ENCODE measurements around the gene STK33. TPM values are rescaled to one million over a fixed set of nuclear protein-coding genes. Genes with fewer than 3 reads are reported as not detected.

The STK33 gene
- total RNA-seq, 2 donors from 2014 or later = 22.7 to 26.8 TPM

DNA sequence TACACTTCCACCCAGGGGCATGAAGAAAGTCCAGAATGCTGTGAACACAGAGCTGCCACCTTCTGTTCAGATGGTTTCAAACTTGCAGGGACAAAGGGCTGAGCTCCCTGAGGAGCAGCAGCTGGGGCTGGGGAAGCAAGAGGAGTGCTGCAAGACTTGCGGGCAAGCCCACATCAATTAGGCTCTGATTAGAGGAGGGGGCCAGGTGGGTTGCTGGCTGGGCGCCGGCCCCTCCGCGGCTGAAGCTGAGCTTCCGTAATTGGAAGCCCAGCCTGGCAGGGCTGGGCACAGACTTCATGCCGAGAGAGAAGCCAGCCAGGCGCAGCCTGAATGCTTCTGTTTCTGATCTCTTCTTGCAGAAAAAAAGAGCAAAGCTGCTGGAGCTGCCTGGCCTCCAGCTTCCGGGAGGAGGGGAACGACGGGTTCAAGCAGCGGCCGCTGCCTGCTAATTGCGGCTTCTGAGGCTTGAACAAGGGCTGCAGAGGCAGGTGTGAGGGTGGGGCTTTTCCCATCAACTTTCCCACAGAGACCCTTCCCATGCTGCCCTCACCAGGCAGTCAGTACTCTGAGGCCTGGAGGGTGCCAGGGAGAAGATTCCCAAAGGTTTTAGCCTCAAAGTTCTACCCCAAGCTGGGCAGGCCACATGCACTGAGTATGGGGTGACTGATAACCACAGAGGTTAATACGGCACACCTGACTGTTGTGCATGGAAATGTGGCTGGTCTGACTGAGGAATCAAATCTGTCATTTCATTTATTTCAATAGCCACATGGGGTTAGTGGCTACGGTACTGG lies 239.2 kb downstream of the STK33 start:
- H3K36me3 Mint-ChIP-seq (ENCODE audit: low read depth) = no peaks in the 10 kb centered on the region
- no peak overlapping the region for H3K27ac Mint-ChIP-seq
- no peaks in the 10 kb centered on the region for H3K36me3 ChIP-seq (ENCODE audit: control insufficient read depth, insufficient read depth, low read length)
- H3K4me1 ChIP-seq (ENCODE audit: control insufficient read depth, insufficient read depth, low read length) = no peaks in the 10 kb centered on the region
- TF ChIP-seq, protein P1, sequence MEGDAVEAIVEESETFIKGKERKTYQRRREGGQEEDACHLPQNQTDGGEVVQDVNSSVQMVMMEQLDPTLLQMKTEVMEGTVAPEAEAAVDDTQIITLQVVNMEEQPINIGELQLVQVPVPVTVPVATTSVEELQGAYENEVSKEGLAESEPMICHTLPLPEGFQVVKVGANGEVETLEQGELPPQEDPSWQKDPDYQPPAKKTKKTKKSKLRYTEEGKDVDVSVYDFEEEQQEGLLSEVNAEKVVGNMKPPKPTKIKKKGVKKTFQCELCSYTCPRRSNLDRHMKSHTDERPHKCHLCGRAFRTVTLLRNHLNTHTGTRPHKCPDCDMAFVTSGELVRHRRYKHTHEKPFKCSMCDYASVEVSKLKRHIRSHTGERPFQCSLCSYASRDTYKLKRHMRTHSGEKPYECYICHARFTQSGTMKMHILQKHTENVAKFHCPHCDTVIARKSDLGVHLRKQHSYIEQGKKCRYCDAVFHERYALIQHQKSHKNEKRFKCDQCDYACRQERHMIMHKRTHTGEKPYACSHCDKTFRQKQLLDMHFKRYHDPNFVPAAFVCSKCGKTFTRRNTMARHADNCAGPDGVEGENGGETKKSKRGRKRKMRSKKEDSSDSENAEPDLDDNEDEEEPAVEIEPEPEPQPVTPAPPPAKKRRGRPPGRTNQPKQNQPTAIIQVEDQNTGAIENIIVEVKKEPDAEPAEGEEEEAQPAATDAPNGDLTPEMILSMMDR (conservative IDR thresholded peaks at IDR 0.05) = no peak
- H3K27ac ChIP-seq (ENCODE audit: low read depth, low read length) = peak overlapping the region; percentile 78
- H3K4me3 Mint-ChIP-seq = no peak overlapping the region
- no peak overlapping the region for H3K9ac ChIP-seq (ENCODE audit: extremely low read depth, low read length, poor library complexity, severe bottlenecking)
- H3K27me3 Mint-ChIP-seq (ENCODE audit: insufficient read depth) = peaks cover under 1% of the 10 kb centered on the region
- no peak overlapping the region for H3K4me3 ChIP-seq (ENCODE audit: low read length)
- no peaks in the 10 kb centered on the region for H3K9me3 ChIP-seq (ENCODE audit: control insufficient read depth, low read length)
- WGBS, 2 experiments (ENCODE audit: insufficient coverage in 1 of 2, insufficient read length in 1 of 2) = 81 to 89% methylated on average over 3 to 16 of the region's 16 CpGs
- no peaks in the 10 kb centered on the region for H3K27me3 ChIP-seq (ENCODE audit: control insufficient read depth, insufficient read depth, low read length, poor library complexity, severe bottlenecking)
- DNase-seq = peak; percentile 64
- H3K4me1 Mint-ChIP-seq = peaks cover 1% of the 10 kb centered on the region
- H3K9me3 Mint-ChIP-seq = no peaks in the 10 kb centered on the region

DNA sequence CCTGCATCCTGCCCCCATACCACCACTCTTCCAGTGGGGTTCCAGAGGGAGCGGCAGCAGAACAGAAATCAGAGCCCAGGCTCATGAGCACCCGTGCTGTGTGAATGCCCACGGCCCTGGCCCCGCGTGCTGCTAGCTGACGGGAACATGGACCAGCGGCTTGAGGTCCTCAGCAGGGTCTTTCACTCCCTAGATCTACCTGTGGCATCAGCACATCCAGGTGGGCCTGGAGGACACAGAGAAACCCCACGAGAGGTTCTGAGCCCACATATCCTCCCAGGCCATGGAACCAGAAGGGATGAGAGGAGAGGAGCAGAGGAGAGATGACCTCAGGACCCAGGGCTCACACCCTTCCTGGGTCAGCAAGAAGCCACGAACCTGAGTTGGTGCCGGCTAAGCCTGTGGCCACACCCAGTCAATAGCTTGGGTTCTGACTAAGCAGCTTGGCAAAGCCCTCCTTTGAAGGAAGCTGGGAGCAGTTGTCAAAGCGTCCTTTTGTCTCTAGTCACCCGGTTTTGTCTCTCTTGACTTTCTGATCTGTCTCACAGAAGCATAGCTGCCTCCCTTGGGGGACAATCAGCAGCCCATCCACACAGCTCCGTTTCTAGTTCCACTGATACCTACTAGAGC lies 241.0 kb downstream of the STK33 start:
- no peak overlapping the region for H3K4me3 Mint-ChIP-seq
- no peak for DNase-seq
- H3K4me3 ChIP-seq (ENCODE audit: low read length) = no peak overlapping the region
- H3K4me1 Mint-ChIP-seq = peaks cover 1% of the 10 kb centered on the region
- H3K36me3 Mint-ChIP-seq (ENCODE audit: low read depth) = no peaks in the 10 kb centered on the region
- TF ChIP-seq, protein P1 (conservative IDR thresholded peaks at IDR 0.05) = no peak
- H3K9ac ChIP-seq (ENCODE audit: extremely low read depth, low read length, poor library complexity, severe bottlenecking) = no peak overlapping the region
- no peaks in the 10 kb centered on the region for H3K9me3 ChIP-seq (ENCODE audit: control insufficient read depth, low read length)
- H3K27me3 ChIP-seq (ENCODE audit: control insufficient read depth, insufficient read depth, low read length, poor library complexity, severe bottlenecking) = no peaks in the 10 kb centered on the region
- peaks cover 3% of the 10 kb centered on the region for H3K27me3 Mint-ChIP-seq (ENCODE audit: insufficient read depth)
- 86 to 88% methylated on average over 5 to 13 of the region's 13 CpGs for WGBS, 2 experiments (ENCODE audit: insufficient coverage in 1 of 2, insufficient read length in 1 of 2)
- H3K27ac Mint-ChIP-seq = no peak overlapping the region
- no peaks in the 10 kb centered on the region for H3K36me3 ChIP-seq (ENCODE audit: control insufficient read depth, insufficient read depth, low read length)
- no peaks in the 10 kb centered on the region for H3K4me1 ChIP-seq (ENCODE audit: control insufficient read depth, insufficient read depth, low read length)
- no peaks in the 10 kb centered on the region for H3K9me3 Mint-ChIP-seq
- H3K27ac ChIP-seq (ENCODE audit: low read depth, low read length) = no peak overlapping the region

DNA sequence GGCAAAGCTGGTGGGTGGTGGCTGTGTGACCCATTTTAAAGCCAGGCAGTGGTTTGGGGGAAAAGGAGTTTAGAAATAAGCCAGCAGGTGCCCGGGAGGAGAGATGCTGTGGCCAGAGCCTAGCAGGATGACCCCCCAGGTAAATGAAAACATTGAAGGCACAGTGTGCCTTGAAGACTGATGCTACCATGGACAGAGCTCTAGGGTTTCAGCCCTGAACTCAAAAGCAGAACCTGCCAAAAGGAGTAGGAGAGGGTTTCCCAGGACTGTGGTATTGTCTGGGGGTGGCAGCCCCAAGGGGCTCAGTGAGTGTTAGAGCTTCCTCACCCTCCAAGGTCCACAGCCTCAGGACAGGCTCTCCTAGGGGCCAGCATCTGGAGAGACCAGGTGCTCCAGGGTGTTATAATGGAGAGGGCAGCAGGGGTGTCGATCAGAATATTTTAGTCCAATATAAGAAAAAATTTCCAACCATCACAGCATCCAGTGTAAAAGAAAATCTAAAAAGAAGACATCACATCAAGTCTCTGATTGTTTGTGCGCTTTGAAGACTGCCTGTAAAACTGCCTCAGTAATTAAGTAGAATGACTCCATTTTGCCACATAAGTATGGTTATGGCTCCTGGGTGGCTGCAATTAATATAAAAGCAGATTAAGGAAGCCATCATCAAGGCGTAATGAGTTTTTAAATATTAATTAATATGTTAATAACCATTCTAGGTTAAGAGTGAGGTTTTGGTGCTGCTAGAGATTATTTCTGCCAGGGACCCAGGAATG lies 241.7 kb downstream of the STK33 start:
- H3K36me3 Mint-ChIP-seq (ENCODE audit: low read depth) = no peaks in the 10 kb centered on the region
- no peaks in the 10 kb centered on the region for H3K9me3 Mint-ChIP-seq
- Histone ChIP-seq H3K9ac (ENCODE audit: extremely low read depth, low read length, poor library complexity, severe bottlenecking) (no peak overlapping the region), H3K4me1 (ENCODE audit: control insufficient read depth, insufficient read depth, low read length) (no peaks in the 10 kb centered on the region), H3K27ac (ENCODE audit: low read depth, low read length) (no peak overlapping the region), H3K4me3 (ENCODE audit: low read length) (no peak overlapping the region), H3K36me3 (ENCODE audit: control insufficient read depth, insufficient read depth, low read length) (no peaks in the 10 kb centered on the region), H3K27me3 (ENCODE audit: control insufficient read depth, insufficient read depth, low read length, poor library complexity, severe bottlenecking) (no peaks in the 10 kb centered on the region), H3K9me3 (ENCODE audit: control insufficient read depth, low read length) (no peaks in the 10 kb centered on the region)
- WGBS, 2 experiments (ENCODE audit: insufficient coverage in 1 of 2, insufficient read length in 1 of 2) = 81 to 100% methylated on average over 2 to 3 of the region's 4 CpGs
- H3K4me3 Mint-ChIP-seq = no peak overlapping the region
- no peak overlapping the region for H3K27ac Mint-ChIP-seq
- peaks cover 4% of the 10 kb centered on the region for H3K27me3 Mint-ChIP-seq (ENCODE audit: insufficient read depth)
- DNase-seq = no peak
- TF ChIP-seq, protein P1 (conservative IDR thresholded peaks at IDR 0.05) = no peak
- H3K4me1 Mint-ChIP-seq = no peaks in the 10 kb centered on the region

Data from endodermal cell (in vitro differentiated cells).